ENCODE results near the gene LIPI.

LIPI gene

DNA sequence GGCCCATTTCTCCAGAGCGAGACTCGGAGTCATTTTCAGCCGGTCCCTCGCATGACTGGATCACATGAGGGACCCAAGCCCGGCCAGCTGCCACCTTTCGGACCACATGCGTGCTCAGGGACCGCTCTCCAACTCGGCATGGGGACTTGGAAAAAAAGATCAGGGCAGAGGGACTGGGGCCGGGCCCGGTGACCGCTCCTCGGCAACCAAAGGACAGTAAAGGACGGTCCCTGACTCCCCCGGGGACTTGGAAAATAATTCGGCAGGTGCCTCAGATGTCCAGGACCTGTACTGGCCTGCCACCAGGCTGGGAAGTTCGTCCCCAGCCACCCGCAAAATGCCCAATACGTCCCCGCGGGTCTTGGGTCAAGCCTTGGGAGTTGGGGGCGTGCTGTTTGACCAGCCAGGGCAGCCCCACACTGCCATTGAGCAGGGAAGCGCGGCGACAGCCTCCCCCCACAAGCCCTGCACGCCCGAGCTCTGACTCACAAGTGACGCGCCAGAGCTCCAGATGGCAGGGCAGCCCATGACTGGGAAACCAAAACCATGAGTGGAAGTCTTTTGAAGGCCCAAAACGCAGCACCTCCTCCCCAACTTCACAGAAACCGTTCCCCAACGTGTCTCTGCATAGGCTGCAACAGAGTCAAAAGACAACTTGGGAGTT, 134.5 kb downstream of the LIPI start:
- no peak for DNase-seq (ENCODE audit: low read depth)
- no peak overlapping the region for H3K4me3 ChIP-seq (ENCODE audit: low read length)
- TF ChIP-seq, protein P1, sequence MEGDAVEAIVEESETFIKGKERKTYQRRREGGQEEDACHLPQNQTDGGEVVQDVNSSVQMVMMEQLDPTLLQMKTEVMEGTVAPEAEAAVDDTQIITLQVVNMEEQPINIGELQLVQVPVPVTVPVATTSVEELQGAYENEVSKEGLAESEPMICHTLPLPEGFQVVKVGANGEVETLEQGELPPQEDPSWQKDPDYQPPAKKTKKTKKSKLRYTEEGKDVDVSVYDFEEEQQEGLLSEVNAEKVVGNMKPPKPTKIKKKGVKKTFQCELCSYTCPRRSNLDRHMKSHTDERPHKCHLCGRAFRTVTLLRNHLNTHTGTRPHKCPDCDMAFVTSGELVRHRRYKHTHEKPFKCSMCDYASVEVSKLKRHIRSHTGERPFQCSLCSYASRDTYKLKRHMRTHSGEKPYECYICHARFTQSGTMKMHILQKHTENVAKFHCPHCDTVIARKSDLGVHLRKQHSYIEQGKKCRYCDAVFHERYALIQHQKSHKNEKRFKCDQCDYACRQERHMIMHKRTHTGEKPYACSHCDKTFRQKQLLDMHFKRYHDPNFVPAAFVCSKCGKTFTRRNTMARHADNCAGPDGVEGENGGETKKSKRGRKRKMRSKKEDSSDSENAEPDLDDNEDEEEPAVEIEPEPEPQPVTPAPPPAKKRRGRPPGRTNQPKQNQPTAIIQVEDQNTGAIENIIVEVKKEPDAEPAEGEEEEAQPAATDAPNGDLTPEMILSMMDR (IDR thresholded peaks at IDR 0.05; ENCODE audit: insufficient read depth, low read depth, low read length, missing control alignments), result no peak

DNA sequence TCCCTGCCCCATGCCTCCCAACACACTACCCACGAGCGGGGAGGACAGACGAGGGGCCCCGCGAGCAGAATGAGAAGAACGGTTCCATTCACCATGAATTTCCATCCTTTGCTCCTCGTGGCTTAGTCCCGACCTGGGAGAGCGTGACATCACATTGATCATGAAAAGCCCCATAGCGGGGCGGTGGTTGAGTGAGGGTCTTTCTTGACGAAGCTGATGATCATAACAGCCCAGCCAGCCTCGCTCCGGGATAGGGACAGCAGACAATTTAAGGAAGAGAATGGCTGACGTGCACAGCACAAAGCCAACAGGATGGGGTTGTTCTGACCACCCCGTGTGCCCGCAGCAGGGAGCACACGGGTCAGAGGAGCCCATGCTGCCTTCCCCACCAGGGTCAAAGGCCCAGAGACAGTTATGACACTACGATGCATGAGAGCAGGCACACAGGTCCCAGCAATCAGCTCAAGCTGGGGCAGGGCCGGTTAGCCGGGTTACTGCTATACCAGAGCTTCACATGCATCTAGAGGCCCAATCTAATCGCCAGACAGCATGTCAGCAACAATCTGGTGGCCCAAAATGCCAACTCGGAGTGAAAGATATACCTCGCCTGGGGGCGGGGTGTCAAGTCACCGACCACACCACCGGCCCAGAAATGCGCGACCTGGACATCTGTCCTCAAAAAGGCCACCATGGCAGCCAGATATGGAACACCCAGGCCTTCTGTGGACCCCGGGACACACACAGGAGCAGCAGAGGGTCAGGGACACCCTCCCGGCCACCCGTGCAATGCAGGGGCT, 135.2 kb downstream of the LIPI start:
- no peak for DNase-seq (ENCODE audit: low read depth)
- no peak overlapping the region for H3K4me3 ChIP-seq (ENCODE audit: low read length)
- TF ChIP-seq, protein P1 (IDR thresholded peaks at IDR 0.05; ENCODE audit: insufficient read depth, low read depth, low read length, missing control alignments), result no peak

DNA sequence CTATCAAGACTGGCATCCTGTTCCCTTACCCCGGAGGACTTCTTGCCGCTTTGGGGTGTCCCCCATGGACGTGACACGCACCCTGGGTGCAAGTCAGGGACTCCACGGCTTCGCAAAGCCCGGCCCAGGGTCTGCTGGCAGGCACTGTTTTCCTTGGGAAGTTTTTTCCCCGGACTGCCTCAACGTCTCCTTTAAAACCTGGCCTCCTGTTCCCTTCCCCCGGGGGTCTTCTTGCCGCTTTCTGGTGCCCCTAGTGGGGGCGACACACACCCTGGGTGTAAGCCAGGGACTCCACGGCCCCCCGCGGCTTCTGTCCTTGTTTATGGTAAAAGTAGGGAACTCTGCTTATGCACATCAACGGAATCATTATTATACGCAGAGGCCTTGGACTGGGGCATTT, 136.6 kb downstream of the LIPI start:
- TF ChIP-seq, protein P1 (IDR thresholded peaks at IDR 0.05; ENCODE audit: insufficient read depth, low read depth, low read length, missing control alignments), result no peak
- no peak overlapping the region for H3K4me3 ChIP-seq (ENCODE audit: low read length)
- no peak for DNase-seq (ENCODE audit: low read depth)

DNA sequence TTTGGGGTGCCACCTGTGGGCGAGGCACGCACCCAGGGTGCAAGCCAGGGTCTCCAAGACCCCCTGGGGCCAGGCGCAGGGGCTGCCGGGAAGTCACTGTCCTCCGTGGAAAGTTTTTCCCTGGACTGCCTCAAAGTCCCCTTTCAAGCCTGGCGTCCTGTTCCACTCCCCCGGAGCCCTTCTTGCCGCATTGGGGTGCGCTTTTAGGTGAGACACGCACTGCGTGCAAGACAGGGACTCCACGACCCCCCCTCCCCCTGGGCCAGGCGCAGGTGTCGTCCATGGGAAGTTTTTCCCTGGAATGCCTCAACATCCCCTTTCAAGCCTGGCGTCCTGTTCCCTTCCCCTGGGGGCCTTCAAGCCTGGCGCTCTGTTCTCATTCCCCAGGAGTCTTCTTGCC, 137.1 kb downstream of the LIPI start:
- DNase-seq (ENCODE audit: low read depth), result no peak
- TF ChIP-seq, protein P1 (IDR thresholded peaks at IDR 0.05; ENCODE audit: insufficient read depth, low read depth, low read length, missing control alignments), result no peak
- no peak overlapping the region for H3K4me3 ChIP-seq (ENCODE audit: low read length)

DNA sequence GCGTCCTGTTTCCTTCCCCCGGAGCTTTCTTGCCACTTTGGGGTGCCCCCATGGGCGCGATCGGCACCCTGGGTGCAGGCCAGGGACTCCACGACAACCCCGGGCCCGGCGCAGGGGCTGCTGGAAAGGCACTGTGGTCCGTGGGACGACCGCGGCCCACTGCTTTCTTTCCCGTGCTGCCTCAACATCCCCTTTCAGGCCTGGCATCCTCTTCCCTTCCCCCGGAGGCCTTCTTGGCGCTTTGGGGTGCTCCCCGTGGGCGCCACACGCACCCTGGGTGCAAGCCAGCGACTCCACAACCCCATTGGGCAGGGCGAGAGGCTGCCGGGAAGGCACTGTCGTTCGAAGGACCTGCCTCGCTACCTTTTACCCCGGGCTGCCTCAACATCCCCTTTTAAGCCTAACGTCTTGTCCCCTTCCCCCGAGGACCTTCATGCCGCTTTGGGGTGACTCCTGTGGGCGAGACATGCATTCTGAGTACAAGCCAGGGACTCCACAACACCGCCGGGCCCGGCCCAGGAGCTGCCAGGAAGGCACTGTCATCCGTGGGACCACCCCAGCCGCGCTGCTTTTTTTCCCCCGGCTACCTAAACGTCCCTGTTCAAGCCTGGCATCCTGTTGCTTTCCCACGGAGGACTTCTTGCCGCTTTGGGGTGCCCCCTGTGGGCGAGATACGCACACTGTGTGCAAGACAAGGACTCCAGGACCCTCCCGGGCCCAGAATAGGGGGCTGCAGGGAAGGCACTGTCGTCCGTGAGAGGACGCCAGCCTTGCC, 137.8 kb downstream of the LIPI start:
- TF ChIP-seq, protein P1 (IDR thresholded peaks at IDR 0.05; ENCODE audit: insufficient read depth, low read depth, low read length, missing control alignments), result no peak
- no peak overlapping the region for H3K4me3 ChIP-seq (ENCODE audit: low read length)
- no peak for DNase-seq (ENCODE audit: low read depth)

DNA sequence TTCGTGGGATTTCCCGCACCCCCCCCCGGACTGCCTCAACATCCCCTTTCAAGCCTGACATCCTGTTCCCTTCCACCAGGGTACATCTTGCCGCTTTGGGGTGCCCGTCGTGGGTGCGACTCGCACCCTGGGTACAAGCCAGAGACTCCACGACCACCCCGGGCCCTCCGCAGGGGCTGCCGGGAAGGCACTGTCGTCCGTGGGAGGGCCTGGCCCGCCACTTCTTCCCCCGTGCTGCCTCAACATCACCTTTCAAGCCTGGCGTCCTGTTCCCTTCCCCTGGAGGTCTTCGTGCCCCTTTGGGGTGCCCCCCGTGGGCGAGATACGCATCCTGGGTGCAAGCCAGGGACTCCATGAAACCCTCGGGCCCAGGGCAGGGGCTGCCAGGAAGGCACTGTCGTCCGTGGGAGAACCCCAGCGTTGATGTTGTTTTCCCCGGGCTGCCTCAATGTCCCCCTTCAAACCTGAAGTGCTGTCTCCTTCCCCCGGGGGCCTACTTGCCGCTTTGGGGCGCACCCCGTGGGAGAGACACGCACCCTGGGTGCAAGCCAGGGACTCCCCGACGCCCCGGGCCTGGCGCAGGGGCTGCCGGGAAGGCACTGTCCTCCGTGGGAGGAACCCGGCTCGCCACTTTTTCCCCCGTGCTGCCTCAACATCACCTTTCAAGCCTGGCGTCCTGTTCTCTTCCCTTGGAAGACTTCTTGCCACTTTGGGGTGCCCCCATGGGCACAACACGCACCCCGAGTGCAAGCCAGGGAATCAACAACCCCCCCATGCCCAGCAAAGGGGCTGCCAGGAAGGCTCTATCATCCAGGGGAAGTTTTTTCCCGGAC, 138.6 kb downstream of the LIPI start:
- no peak for DNase-seq (ENCODE audit: low read depth)
- no peak overlapping the region for H3K4me3 ChIP-seq (ENCODE audit: low read length)
- TF ChIP-seq, protein P1 (IDR thresholded peaks at IDR 0.05; ENCODE audit: insufficient read depth, low read depth, low read length, missing control alignments), result no peak
